ENCODE data around the gene PLEKHH3. TPM values are rescaled to one million over a fixed set of nuclear protein-coding genes. Genes with fewer than 3 reads are reported as not detected.
A peak's percentile ranks its signal among the peaks of the same experiment; 100 is the strongest.
"Not testable (repeated sequence)": the region's sequence is repeated elsewhere in the genome, so short reads cannot be mapped to it uniquely, and the experiment has no call there.

PLEKHH3 gene
- total RNA-seq, 1 donor from 2014 or later, result 58.6 TPM

DNA sequence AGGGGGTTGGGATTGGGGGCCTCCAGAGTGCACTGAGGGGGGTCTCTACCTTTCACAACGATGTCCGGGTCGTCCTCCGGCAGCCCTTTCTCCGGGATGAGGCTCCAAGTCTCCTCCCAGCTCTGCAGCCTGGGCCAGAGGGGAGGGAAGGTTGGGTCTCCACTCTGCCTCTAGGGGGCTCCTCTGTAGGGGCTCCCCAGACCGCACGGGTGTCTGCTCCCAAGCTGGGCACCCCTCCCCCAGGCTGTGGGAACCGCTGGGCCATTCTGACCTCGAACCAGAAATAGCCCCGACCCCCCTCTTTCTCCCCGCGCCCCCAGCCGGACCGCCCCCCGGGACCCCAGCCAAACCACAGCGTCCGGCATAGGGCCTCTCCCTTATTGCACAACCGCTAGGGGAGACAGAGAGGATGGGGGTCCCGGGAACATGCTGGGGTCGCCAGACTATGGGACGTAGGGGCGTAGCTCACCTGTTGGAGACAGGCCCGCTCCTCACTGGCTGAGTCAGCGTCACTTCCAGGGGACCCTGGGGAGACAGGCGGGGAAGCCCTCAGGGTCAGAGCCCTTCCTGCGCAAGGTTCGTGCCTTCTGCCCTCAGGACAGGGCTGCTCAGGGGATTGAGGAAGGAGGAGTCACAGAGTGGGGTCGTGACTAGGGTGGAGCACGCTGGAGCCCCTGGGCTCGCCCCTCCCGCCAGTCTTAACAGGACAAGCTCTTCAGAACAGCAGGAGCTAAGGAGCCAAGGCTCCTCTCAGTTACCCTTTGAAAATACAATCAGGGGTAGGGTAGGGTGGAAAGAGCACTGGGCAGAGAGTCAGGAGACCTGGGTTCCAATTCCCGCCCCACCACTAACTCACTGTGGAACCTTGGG is 2.7 kb downstream of the PLEKHH3 start:
- peak; percentile 82 for DNase-seq (ENCODE audit: low read depth)

DNA sequence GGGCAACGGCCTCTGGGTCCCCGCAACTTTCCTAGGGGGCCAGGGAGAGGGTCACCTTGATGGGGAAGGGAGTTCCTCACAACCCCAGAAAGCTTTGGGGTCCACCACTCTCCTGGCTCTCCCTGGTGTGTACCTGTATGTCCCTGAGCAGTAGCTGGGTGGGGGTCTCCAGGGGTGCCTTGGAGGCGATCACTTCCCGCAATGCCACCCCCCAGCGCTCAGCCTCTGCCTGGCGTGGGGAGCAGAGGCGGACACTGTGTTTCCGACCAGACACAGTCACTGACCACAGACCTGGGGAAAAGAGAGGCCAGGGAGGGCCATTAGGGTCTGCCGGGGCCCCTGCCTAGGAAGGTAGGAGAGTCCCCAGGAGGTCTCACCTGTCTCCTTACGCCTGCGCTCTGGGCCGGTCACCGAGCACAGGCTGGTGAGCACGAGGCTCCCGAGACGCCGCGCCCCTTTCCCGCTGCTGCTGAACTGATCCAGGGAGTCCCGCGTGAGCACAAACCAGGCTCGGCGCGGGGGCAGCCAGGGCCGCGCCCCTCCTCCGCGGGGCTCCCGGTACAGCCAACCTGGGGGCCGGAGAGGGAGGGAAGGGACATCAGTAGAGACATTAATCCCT is 3.4 kb downstream of the PLEKHH3 start:
- no peak for DNase-seq (ENCODE audit: low read depth)

DNA sequence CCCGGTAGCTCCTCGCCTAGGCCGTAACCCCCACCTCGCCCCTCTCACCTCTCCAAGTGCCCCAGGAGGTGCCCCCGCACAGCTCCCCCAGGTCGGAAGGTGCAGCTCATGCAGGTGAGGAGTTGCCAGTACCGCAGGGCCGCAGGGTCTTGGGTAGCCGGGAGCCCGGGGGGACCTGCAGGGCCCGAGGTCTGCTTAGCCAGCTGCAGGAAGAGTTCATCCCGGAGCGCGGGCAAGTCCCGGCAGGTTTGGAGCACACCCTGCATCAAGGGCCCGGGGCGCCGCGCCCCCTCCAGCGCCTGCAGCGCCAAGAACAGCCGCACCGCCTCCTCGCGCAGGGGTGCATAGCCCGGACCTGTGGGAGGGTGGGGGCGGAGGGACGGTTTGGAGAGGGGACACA is 4.8 kb downstream of the PLEKHH3 start:
- DNase-seq (ENCODE audit: low read depth), result no peak

DNA sequence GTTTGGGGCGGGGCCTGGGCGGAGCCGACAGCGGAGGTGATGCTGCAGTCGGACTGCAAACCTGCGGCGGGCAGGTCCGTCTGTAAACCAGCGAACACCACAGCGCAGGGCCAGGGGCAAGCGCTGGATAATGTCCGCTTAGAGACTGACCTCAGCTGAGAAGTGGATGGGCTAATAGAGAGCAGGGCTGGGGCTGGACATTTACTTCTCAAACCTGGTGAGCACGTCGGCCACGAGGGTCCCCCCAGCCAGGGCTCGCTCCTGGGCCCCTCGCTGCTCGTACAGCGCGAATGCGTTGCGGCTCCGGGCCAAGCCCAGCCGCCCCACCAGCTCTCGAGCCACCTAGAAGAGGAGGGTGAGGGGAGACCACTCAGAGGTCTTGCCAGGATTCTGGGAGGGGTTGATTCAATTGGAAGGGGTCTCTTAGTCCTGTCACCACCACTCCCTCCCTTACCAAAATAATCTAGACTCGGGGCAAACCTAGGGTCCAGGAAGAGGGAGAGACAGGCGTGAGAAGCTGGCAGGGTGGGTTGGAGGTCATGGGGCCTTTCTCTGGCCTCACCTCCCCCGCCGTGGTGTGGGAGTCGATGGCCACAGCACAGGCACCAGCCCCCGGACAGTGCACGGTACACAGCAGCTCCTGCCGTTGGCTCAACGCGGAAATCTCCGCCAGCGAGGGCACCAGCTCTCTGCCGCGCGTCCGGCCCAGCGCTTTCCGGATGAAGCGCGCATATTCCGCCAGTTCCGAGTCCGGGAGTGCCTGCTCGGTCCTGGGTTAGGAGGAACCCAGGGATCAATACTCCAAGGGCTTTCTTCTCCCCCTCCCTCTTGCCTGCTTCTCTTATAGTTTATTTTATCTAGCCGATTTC is 5.8 kb downstream of the PLEKHH3 start:
- DNase-seq (ENCODE audit: low read depth), result no peak

DNA sequence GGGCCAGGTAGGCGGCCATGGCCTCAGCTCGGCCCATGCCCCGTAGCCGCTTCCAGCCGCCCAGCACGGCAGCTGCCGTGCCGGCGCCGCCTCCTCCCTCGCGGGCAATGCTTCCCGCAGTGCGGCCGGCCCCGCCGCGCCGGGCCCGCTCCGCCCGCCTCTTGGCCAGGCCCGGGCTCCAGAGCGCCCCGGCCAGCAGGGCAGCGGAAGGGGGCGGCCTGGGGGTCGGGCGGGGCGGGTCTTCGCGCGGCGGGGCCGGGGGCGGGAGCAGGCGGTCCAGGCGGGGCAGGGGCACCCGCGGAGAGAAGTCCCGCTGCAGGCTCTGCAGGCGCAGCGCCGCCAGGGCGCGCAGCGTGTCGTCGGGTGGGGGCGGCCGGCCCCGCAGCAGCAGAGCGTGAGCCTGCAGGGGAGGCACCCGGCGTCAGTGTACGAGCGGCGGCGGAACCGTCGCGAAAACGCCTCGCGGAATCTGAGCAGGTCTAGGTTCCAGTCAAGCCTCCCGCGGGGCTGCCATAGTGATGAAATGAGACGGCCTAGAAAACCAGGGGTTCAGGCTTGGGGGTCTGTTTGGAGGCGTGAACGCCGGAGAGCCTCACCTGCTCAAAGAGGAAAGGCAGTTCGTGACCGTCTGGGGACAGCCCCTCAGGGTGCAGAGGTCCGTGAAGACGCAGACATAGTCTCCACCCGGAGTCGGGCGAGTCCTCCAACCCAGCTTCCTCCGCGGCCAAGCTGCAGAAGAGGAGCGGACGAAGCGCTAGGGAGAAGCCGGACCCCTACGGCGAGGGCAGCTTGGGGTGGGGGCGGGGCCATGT is 6.6 kb downstream of the PLEKHH3 start:
- no peak for DNase-seq (ENCODE audit: low read depth)

DNA sequence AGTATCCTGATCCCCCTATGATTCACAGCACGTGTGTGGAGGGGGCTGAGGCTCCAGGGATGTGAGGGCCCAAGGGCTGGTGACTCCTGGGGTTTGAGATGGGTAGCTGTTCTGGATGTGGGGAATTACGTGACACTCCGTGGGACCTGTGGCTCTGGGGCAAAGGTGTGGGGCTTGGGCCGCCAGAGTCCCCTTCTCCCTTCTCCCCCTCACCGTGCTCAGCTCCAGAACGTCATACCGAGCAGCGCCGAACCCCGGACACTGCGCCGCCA is 7.2 kb downstream of the PLEKHH3 start:
- DNase-seq (ENCODE audit: low read depth), result no peak

DNA sequence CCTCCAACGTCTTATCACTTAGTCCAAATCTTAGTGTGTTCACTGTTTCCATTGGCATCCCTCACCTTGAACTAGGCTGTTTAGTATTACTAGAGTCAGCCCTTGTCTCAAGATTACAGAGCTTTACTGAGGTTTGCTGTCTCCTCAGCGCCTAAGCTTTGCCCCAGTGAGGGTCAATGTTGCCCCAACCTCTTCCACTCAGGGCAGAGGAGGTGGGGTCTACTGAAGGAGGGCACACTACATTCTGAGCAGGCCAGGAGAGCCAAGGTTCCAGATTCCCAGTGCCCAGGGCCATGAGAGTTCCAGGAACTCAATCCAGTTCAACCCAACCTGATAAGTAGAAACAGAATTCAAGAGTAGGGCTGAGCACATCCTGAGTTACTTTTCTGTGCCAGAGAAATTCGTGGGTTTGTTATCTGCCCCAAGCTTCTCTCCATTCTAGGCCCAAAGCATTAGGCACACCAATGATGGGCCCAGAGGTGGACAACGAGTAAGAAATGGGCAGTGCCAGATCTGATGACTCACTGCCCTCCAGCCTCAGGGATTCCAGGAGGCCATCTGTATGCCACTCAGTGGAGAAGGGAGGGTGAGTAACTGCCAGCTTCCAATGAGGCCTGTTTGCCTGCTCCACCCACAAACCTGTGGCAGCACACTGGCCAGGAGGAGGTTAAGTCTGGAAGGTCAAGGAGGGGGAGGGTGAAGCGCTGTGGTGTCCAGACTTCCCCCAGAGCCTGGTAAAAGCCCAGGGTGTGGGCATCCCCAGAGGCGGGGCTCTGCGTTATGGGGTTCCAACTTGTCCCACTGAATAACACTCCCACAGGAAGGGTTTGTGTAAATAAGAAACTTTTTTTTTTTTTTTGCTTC is 9.5 kb downstream of the PLEKHH3 start:
- peak; percentile 96 for DNase-seq (ENCODE audit: low read depth)

DNA sequence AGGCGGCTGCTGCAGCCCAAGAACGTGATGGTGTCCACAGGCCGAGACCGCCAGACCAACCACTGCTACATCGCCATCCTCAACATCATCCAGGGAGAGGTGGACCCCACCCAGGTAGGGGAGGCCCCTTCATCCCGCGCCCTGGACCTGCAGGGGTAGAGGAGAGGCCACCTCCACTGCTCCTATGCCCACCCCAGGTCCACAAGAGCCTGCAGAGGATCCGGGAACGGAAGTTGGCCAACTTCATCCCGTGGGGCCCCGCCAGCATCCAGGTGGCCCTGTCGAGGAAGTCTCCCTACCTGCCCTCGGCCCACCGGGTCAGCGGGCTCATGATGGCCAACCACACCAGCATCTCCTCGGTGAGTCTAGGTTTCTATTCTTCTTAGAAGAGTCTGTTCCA is 10.7 kb downstream of the PLEKHH3 start:
- not testable (repeated sequence) for DNase-seq (ENCODE audit: low read depth)

DNA sequence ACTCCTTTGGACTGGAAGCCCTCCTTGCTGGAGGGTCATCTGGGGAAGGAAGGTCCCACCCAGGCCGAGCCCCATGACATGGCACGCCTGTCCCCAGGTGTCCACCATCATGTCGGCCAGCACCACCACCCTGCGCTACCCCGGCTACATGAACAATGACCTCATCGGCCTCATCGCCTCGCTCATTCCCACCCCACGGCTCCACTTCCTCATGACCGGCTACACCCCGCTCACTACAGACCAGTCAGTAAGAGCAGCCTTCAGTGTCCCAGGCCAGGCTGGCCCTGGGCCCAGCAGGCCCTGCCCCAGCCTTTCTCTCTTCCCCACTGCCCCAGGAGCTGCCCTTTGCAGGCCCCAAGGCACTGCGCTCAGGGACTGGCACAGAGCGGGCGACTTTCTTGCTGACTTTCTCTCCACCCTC is 11.2 kb downstream of the PLEKHH3 start:
- DNase-seq (ENCODE audit: low read depth), result no peak

DNA sequence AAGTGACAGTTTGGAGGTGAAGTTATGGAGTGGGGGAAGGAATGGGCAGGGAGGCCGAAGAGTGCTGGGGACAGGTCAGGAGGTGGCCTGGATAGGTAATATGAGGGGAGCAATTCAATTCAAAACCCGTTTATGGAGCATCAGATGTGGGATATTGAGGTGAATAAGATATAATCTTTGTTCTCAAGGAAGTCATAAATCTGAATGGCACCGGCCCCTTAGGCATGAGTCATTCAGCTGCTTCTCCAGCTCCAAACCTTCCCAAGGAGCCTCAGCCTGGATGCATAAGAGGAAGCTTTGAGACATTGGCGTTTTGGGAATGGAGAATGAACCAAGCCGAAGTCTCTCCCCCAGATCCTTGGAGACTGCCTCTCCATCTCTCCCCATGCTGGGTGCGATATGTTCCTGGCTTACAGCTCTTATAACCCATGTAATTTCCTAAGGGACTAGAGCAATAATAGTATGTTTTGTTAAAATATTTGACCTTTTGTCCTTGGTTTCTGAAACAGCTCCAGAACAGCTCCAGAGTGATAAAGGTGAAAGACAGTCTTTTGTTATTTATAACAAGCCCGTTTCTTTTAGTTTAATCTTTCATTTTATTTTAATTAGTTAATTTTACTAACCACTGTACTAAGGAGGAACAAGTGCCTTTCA is 16.0 kb downstream of the PLEKHH3 start:
- DNase-seq (ENCODE audit: low read depth), result peak; percentile 43

DNA sequence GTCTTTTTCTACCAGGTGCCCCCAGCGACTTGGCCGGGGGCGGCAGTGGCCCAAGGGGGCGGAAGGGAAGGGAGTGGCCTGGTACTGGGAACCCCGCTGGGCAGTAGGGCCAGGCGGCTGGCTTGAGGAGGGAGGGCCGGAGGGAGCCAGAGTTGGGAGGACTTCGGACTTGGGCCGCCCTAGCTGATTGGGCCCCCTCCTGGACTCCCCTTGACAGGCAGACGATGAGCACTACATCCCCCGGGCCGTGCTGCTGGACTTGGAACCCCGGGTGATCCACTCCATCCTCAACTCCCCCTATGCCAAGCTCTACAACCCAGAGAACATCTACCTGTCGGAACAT is 16.9 kb downstream of the PLEKHH3 start:
- DNase-seq (ENCODE audit: low read depth), result not testable (repeated sequence)

DNA sequence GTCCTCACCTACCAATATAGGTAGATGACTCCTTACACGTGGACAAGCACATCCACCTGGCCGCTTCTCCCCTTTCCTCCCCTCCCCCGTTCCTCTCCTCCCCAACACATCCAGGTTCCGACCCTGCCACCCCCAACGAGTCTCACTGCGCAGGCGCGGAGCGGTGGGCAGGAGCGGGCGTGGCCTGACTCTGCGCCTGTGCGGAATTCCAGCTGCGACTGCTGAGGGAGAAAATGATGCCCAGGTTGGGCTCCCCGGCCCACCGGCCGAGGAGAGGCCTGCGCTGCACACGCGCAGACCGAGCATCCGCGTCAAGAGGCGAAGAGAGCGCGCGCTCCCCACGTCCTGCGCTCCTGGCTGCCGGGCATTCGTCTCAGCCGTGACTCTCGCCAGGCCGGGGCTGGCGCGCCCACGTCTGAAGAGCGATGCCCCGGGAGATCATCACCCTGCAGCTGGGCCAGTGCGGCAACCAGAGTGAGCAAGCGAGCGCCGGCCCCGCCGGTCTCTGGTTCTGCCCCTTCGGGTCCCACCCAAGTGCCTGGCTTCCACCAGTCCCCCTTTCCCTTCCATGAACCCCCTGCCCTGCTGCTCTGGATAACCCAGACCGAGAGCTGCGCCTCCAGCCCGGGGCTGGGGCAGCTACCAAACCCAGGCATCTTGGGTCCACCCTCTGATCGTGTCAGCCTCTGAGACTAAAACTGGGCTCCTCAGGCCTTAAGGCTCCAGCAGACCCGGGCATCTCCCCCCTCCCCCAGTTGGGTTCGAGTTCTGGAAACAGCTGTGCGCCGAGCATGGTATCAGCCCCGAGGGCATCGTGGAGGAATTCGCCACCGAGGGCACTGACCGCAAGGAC is 17.5 kb downstream of the PLEKHH3 start, which contains the start of gene TUBG2:
Gene TUBG2 (plus strand): TSS at position 206 of the 853 bp plus-strand sequence. CDS start 220 bp downstream, at position 426.
- DNase-seq (ENCODE audit: low read depth), result peak; percentile 92

DNA sequence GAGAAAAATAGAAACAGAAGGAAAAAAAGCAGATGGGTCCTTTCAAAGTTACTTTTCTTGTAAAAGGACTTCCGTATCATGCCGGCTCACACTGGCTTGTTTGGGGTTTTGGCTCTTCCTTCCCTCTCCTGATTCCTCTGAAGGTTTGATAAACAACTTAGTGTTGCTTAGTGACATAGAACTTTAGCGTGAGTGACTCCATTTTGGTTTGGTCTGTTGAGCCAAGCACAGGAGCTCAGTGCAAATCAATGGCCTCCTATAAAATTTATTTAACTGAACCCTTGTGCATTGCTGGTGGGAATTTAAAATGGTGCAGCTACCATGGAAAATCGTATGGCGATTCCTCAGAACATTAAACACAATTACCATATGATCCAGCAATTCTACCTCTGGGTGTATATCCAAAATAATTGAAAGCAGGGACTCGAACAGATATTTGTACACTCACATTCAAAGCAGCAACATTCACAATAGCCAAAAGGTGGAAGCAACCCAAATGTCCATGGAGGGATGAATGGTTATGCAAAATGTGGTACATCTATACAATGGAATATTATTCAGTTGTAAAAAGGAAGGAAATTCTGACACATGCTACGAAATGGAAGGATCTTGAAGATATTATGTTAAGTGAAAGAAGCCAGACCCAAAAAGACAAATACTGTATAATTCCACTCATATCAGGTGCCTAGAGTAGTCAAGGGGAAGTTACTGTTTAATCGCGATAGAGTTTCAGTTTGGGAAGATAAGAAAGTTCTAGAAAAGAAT is 18.8 kb downstream of the PLEKHH3 start:
- no peak for DNase-seq (ENCODE audit: low read depth)

DNA sequence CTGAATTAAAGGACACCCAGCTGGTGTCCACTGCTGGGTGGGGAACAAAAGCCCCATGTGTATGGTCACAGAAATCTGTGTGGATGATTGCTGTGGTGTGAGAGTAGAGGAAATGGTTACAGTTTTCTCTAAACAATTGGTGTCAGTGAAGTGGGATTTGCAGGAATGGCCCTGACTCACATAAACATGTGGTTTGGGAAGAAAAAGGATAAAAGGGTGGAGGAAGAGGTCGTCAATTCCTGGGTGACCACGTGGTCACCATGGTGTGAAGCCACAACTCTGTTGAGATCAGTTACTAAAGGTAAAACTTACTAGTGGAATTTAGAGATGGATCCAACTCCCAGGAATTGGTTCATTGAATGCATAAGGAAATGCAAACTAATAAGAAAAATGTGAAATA is 21.3 kb downstream of the PLEKHH3 start:
- no peak for DNase-seq (ENCODE audit: low read depth)

DNA sequence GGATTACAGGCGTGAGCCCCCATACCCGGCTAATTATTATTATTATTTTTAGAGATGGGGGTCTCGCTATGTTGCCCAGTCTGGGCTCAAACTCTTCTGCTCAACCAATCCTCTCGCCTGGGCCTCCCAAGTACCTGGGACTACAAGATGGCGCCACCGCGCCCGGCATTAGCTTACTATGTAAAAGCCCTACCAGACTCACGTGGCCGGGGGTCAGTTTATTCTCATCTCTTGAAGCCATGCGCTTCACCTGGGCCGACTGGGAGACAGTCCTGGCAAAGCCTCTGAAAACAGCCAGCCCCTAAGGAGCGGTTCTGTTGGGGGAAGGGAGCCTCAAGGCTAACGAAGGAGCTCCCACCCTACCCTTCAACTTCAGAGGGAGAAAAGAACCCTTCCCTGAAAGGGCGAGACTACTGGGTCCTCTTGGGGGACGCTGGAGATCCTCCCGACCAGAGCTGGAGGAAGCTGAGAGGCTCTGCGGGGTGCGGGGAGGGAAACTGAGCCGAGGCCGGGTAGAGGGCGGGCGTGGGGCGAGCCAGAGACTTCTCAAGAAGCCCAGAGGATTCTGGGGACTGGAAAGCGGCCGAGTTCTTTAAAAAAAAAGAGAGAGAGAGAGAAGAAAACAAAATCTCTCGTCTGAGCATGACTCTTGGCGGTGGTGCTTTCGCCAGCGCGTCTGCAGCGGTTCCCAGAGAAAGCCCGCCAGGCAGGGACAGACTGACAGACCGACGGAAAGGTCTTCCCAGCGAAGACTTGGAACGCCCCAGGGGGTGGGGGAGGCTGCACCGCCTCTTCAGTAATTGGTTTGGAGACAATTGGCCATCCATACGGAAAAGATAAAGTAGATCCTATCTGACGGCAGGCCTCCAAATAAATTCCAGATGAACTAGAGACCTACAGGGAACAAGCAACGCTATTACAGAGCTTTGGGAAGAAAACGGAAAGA is 23.3 kb downstream of the PLEKHH3 start:
- no peak for DNase-seq (ENCODE audit: low read depth)

DNA sequence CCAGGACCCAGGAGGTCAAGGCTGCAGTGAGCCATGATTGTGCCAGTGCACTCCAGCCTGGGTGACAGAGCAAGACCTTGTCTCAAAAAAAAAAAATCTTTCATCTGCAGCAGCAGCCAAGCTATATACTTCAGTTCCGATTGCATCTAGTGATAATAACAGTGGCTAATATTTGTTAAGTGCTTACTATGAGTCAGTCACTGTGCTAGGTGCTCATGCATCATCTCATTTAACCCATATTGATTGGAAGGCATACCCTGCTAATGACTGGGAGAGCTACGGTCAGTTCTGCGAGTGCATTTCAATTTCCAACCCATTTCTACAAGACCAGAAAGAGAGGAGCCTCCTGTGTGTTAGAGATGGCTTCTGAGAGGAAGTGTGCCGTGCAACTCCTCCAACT is 25.4 kb downstream of the PLEKHH3 start:
- DNase-seq (ENCODE audit: low read depth), result no peak

DNA sequence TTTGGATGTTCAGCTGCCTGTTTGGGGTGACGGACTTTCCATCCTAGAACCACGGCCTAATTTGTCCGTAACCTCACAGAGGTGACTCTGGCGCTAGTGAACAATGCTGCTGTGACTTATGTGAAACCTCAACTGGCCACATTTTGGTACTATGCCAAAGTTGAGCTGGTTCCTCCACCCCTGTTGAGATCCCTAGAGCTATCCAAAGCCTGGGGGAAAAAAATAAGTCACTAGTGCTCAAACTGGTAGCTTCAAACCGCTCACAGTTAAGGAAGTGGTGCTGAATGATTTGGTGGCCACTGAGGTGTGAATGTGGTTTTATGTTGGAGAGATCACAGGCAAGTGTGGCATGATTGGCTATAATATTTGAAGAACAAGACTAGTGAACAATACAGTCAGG is 29.0 kb downstream of the PLEKHH3 start:
- peak; percentile 23 for DNase-seq (ENCODE audit: low read depth)

Data from myocyte (in vitro differentiated cells).